Measurements from ENCODE around the gene CHRNA3.

The CHRNA3 gene

GRCh38 chr15:78567531-78567930 is 53.3 kb downstream of the CHRNA3 start (continued):
- TF ChIP-seq SP2 (tag by site-specific recombination; IDR thresholded peaks at IDR 0.05), result no peak
- no peak for TF ChIP-seq GLI2 (tag by site-specific recombination; IDR thresholded peaks at IDR 0.05; ENCODE audit: borderline replicate concordance, low read depth)

GRCh38 chr15:78565951-78566774 is 54.6 kb downstream of the CHRNA3 start:
- peaks cover 12% of the 10 kb centered on the region for H3K4me1 ChIP-seq (ENCODE audit: control insufficient read depth, insufficient read depth, low read length)
- H3K9me3 ChIP-seq (ENCODE audit: control insufficient read depth, insufficient read depth, low read depth, low read length), result no peaks in the 10 kb centered on the region
- H3K36me3 ChIP-seq (ENCODE audit: control insufficient read depth in 2 of 2, insufficient read depth in 1 of 2, low read length in 2 of 2), result no peaks in the 10 kb centered on the region
- ChIA-PET POLR2A (interaction anchor here (0.6 to 5.2 kb wide), 22 partner anchors 9 to 341 kb away, joined by 3 to 78 read pairs (median 6); partner anchors contain the start of genes HYKK, IREB2, MORF4L1 and PSMA4), CTCF (interaction anchor here (0.6 to 3.2 kb wide), 6 partner anchors 10 to 257 kb away, joined by 4 to 12 read pairs (median 4); partner anchors contain the start of gene PSMA4)
- H3K27ac ChIP-seq (ENCODE audit: extremely low read depth, low read depth, low read length), result peak overlapping the region; percentile 93
- peak overlapping the region; percentile 57 for H3K4me3 ChIP-seq (ENCODE audit: low read depth, low read length)
- TF ChIP-seq ZSCAN5A (tag by site-specific recombination; IDR thresholded peaks at IDR 0.05) (no peak), ZNF335 (tag by site-specific recombination; conservative IDR thresholded peaks at IDR 0.05) (peak; percentile 90), SALL2 (tag by site-specific recombination; IDR thresholded peaks at IDR 0.05; ENCODE audit: borderline replicate concordance) (no peak), PRDM10 (tag by site-specific recombination; IDR thresholded peaks at IDR 0.05) (0 out of 2 replicates have a peak, but pooled peaks have one; percentile 24), PRDM1 (tag by site-specific recombination; IDR thresholded peaks at IDR 0.05) (peak; percentile 86), ZNF645 (tag by site-specific recombination; IDR thresholded peaks at IDR 0.05) (no peak), PRDM6 (tag by site-specific recombination; IDR thresholded peaks at IDR 0.05) (peak; percentile 69), ZBTB8A (tag by site-specific recombination; IDR thresholded peaks at IDR 0.05) (peak; percentile 73), ZXDB (tag by site-specific recombination; IDR thresholded peaks at IDR 0.05) (no peak), ZFP3 (tag by site-specific recombination; IDR thresholded peaks at IDR 0.05; ENCODE audit: low read depth) (no peak), ZNF768 (tag by site-specific recombination; IDR thresholded peaks at IDR 0.05) (no peak), ZNF600 (tag by site-specific recombination; IDR thresholded peaks at IDR 0.05) (peak; percentile 89), CTCF (tag by site-specific recombination; IDR thresholded peaks at IDR 0.05) (peak; percentile 70; the same call in 1 of the 2 replicates), IKZF3 (tag by site-specific recombination; IDR thresholded peaks at IDR 0.05) (no peak), ZFP69B (tag by site-specific recombination; IDR thresholded peaks at IDR 0.05) (0 out of 2 replicates have a peak, but pooled peaks have one; percentile 34), ZBTB48 (tag by site-specific recombination; IDR thresholded peaks at IDR 0.05) (peak; percentile 42; the same call in 1 of the 2 replicates), ZBTB20 (tag by site-specific recombination; IDR thresholded peaks at IDR 0.05) (peak; percentile 68), ZNF692 (tag by site-specific recombination; IDR thresholded peaks at IDR 0.05) (peak; percentile 59; the same call in 1 of the 2 replicates), ZNF449 (tag by site-specific recombination; IDR thresholded peaks at IDR 0.05) (peak; percentile 21; the same call in 1 of the 2 replicates)
